Uterus (tissue), 4 donors: ENCODE data around the gene ALDH7A1. TPM values are rescaled to one million over a fixed set of nuclear protein-coding genes. Genes with fewer than 3 reads are reported as not detected.

Experiments
- DNase-seq, 2 donors: peaks; one replicate each; pipeline ENCODE4 v3.0.0-alpha.2; 2019 to 2020
- H3K27ac ChIP-seq, 2 donors: fragments of 200-600 bp; sonication (generic); 1 replicate in 1 of 2; 2 replicates in 1 of 2; pipeline ENCODE4 v1.5.1; 2016 to 2018
- H3K27me3 ChIP-seq, 2 donors: fragments of 200-600 bp; sonication (generic); one replicate each; pipeline ENCODE4 v1.5.1; 2018 to 2019; ENCODE audit warnings: control low read depth in 1 of 2
- H3K36me3 ChIP-seq, 2 donors: fragments of 200-600 bp; sonication (generic); one replicate each; pipeline ENCODE4 v1.5.1; 2019; ENCODE audit warnings: control low read depth in 1 of 2
- H3K4me1 ChIP-seq, 2 donors: fragments of 200-600 bp; sonication (generic); one replicate each; pipeline ENCODE4 v1.5.1; 2018 to 2019; ENCODE audit warnings: control low read depth in 1 of 2
- H3K4me3 ChIP-seq, 2 donors: fragments of 200-600 bp; sonication (generic); 1 replicate in 1 of 2; 2 replicates in 1 of 2; pipeline ENCODE4 v1.5.1; 2018 to 2019; ENCODE audit warnings: mild to moderate bottlenecking in 1 of 2
- H3K9me3 ChIP-seq, 2 donors: fragments of 200-600 bp; sonication (generic); one replicate each; pipeline ENCODE4 v1.5.1; 2019; ENCODE audit warnings: control low read depth in 1 of 2
- CTCF ChIP-seq, 4 experiments: fragments of 200-600 bp in 2 of 4; fragments of 450-650 bp in 2 of 4; sonication (generic) in 2 of 4; IDR thresholded peaks; one replicate each; pipeline ENCODE4 v1.5.1; 2016 to 2019; ENCODE audit warnings: antibody characterized with exemption in 4 of 4, mild to moderate bottlenecking in 2 of 4, moderate library complexity in 1 of 4
- POLR2A ChIP-seq, 2 donors: fragments of 450-650 bp; IDR thresholded peaks; one replicate each; pipeline ENCODE4 v1.6.1; 2016; ENCODE audit warnings: antibody characterized with exemption in 2 of 2, mild to moderate bottlenecking in 1 of 2, moderate library complexity in 1 of 2
- intact Hi-C: fragments of 100-400 bp; cut with DNase I; formaldehyde crosslinking; loops from one replicate; pipeline ENCODE4 v1.15.1; 2023; ENCODE audit warnings: low total_unique reads
- small RNA-seq: library from RNA; depleted of rRNA; stranded (forward); fragments of <200 nt; gene quantifications from one replicate; pipeline ENCODE3, GENCODE V24; 2016
- total RNA-seq, 4 donors: library from RNA; depleted of rRNA in 3 of 4; stranded (reverse); fragments of >200 nt in 3 of 4; gene quantifications; one replicate each; pipeline versions ENCODE4 v1.1.0 to v1.2.4, GENCODE V29; 2014 to 2023
- donor health status: DM: yes; HTN: yes; CAD: no.

Gene ALDH7A1
- total RNA-seq, 4 donors from 2014 or later, result 5.9 to 94.2 (median 31.6) TPM

- intact Hi-C loops, result no loop called here
- Histone ChIP-seq H3K27me3 (no peaks in the 10 kb centered on the region), H3K9me3 (no peaks in the 10 kb centered on the region), H3K36me3 (no peaks in the 10 kb centered on the region), H3K27ac (peak overlapping the region; percentile 93 to 95), H3K4me3 (no peak overlapping the region), H3K4me1 (peaks cover 0 to 20% of the 10 kb centered on the region in 2 donors)
- no peak for TF ChIP-seq POLR2A (IDR thresholded peaks at IDR 0.05)
- no peak for DNase-seq
Measured at GRCh38 chr5:126486332-126486731, 108.7 kb downstream of the ALDH7A1 start.

GRCh38 chr5:126484253-126484652 is 110.8 kb downstream of the ALDH7A1 start:
- H3K4me3 ChIP-seq, result no peak overlapping the region
- H3K4me1 ChIP-seq, result peaks cover 0 to 27% of the 10 kb centered on the region in 2 donors
- DNase-seq, result no peak
- peak overlapping the region; percentile 93 to 95 for H3K27ac ChIP-seq
- H3K27me3 ChIP-seq, result no peaks in the 10 kb centered on the region
- intact Hi-C loops, result no loop called here
- TF ChIP-seq POLR2A (IDR thresholded peaks at IDR 0.05), result no peak
- TF ChIP-seq CTCF (IDR thresholded peaks at IDR 0.05), result no peak
- no peaks in the 10 kb centered on the region for H3K9me3 ChIP-seq
- no peaks in the 10 kb centered on the region for H3K36me3 ChIP-seq

- Histone ChIP-seq H3K4me3 (no peak overlapping the region), H3K9me3 (no peaks in the 10 kb centered on the region), H3K27me3 (no peaks in the 10 kb centered on the region), H3K4me1 (peaks cover 6 to 27% of the 10 kb centered on the region in 2 donors), H3K27ac (peak overlapping the region; percentile 93 to 95), H3K36me3 (no peaks in the 10 kb centered on the region)
- intact Hi-C loops, result no loop called here
- no peak for DNase-seq
- TF ChIP-seq CTCF (IDR thresholded peaks at IDR 0.05), result no peak
- TF ChIP-seq POLR2A (IDR thresholded peaks at IDR 0.05), result no peak
Measured at GRCh38 chr5:126483156-126483555, 111.9 kb downstream of the ALDH7A1 start.

- intact Hi-C loops, result no loop called here
- Histone ChIP-seq H3K36me3 (no peaks in the 10 kb centered on the region), H3K4me3 (no peak overlapping the region), H3K9me3 (no peaks in the 10 kb centered on the region), H3K27ac (peak overlapping the region; percentile 93 to 95), H3K27me3 (no peaks in the 10 kb centered on the region), H3K4me1 (peaks cover 7 to 28% of the 10 kb centered on the region in 2 donors)
- no peak for DNase-seq
- no peak for TF ChIP-seq POLR2A (IDR thresholded peaks at IDR 0.05)
- no peak for TF ChIP-seq CTCF (IDR thresholded peaks at IDR 0.05)
Measured at GRCh38 chr5:126482591-126482990, 112.4 kb downstream of the ALDH7A1 start.

GRCh38 chr5:126481243-126481642 is 113.8 kb downstream of the ALDH7A1 start:
- DNase-seq, result no peak
- Histone ChIP-seq H3K36me3 (no peaks in the 10 kb centered on the region), H3K4me3 (no peak overlapping the region), H3K27ac (peak overlapping the region; percentile 93 to 95), H3K9me3 (no peaks in the 10 kb centered on the region), H3K4me1 (peaks cover 7 to 34% of the 10 kb centered on the region in 2 donors), H3K27me3 (no peaks in the 10 kb centered on the region)
- intact Hi-C loops, result no loop called here
- TF ChIP-seq POLR2A (IDR thresholded peaks at IDR 0.05) (no peak), CTCF (IDR thresholded peaks at IDR 0.05) (no peak)

Small RNA genes within 50 kb of the gene (small RNA-seq; reads per million reads assigned to genes)
- not detected for gene RNU6-290P

Other genes with a start within 250 kb of the ALDH7A1 start
- 10 to 100 TPM; 34.0 to 91.5 (median 58.8) TPM for gene GRAMD2B, start 171.8 kb downstream of the ALDH7A1 start, total RNA-seq
- gene PHAX, start 5.7 kb upstream of the ALDH7A1 start, total RNA-seq, result 10 to 100 TPM; 31.0 to 82.7 (median 72.9) TPM
- 10 to 100 TPM in 1 of 4 donors, 1 to 10 TPM in 1, under 1 TPM in 2; 0.29 to 66.7 (median 3.6) TPM for gene LMNB1, start 181.9 kb upstream of the ALDH7A1 start, total RNA-seq